ENCODE data around the gene ZIC5.

ZIC5 gene

GRCh38 chr13:99987154-99988019 lies 15.8 kb upstream of the ZIC5 start:
- ChIA-PET CTCF (interaction anchor here (0.6 kb wide), 1 partner anchor 87 kb away, joined by 3 read pairs; no protein-coding TSS in a partner anchor), POLR2A (ENCODE audit: low non-redundant PET) (no interaction called here)
- no peak for DNase-seq (ENCODE audit: low spot score)
- no peak overlapping the region for H3K27ac ChIP-seq
- TF ChIP-seq CTCF (conservative IDR thresholded peaks at IDR 0.05; ENCODE audit: low read depth), result no peak

- ChIA-PET POLR2A (ENCODE audit: low non-redundant PET) (no interaction called here), CTCF (interaction anchor here (0.6 kb wide), 1 partner anchor 86 kb away, joined by 3 read pairs; no protein-coding TSS in a partner anchor)
- no peak overlapping the region for H3K27ac ChIP-seq
- TF ChIP-seq CTCF (conservative IDR thresholded peaks at IDR 0.05; ENCODE audit: low read depth), result no peak
- DNase-seq (ENCODE audit: low spot score), result no peak
Observed at GRCh38 chr13:99986741-99987140, 15.2 kb upstream of the ZIC5 start.

GRCh38 chr13:99985886-99986527 lies 14.4 kb upstream of the ZIC5 start:
- ChIA-PET CTCF (interaction anchor here (0.6 kb wide), 2 partner anchors 146 to 689 kb away, joined by 3 read pairs; no protein-coding TSS in a partner anchor), POLR2A (ENCODE audit: low non-redundant PET) (no interaction called here)
- no peak for DNase-seq (ENCODE audit: low spot score)
- no peak overlapping the region for H3K27ac ChIP-seq
- no peak for TF ChIP-seq CTCF (conservative IDR thresholded peaks at IDR 0.05; ENCODE audit: low read depth)

- ChIA-PET CTCF (interaction anchor here (0.6 kb wide), 2 partner anchors 146 to 690 kb away, joined by 3 read pairs; no protein-coding TSS in a partner anchor), POLR2A (ENCODE audit: low non-redundant PET) (no interaction called here)
- no peak for TF ChIP-seq CTCF (conservative IDR thresholded peaks at IDR 0.05; ENCODE audit: low read depth)
- no peak overlapping the region for H3K27ac ChIP-seq
- DNase-seq (ENCODE audit: low spot score), result no peak
Observed at GRCh38 chr13:99985241-99985874, 13.8 kb upstream of the ZIC5 start.

GRCh38 chr13:99984461-99985240 lies 13.1 kb upstream of the ZIC5 start:
- no peak for TF ChIP-seq CTCF (conservative IDR thresholded peaks at IDR 0.05; ENCODE audit: low read depth)
- CTCF ChIA-PET, result no interaction called here
- POLR2A ChIA-PET (ENCODE audit: low non-redundant PET), result no interaction called here
- no peak for DNase-seq (ENCODE audit: low spot score)
- H3K27ac ChIP-seq, result no peak overlapping the region

Data from RWPE1 (cell line).